ENCODE data around the gene HSF2.
"Not testable (repeated sequence)": the region's sequence is repeated elsewhere in the genome, so short reads cannot be mapped to it uniquely, and the experiment has no call there.

- not testable (repeated sequence) for TF ChIP-seq CTCF (IDR thresholded peaks at IDR 0.05 in 4 of 5, conservative IDR thresholded peaks at IDR 0.05 in 1 of 5); POLR2A (IDR thresholded peaks at IDR 0.05)
These were observed 60.5 kb downstream of the HSF2 start for GRCh38 chr6:122459865-122460416.
